Amygdala (tissue), 56 donors: Measurements from ENCODE around the gene CRABP1.
A peak's percentile ranks its signal among the peaks of the same experiment; 100 is the strongest.

ENCODE experiments used
- DNase-seq, 56 donors: peaks; one replicate each; lab custom pipeline; 2025; lab: John Stamatoyannopoulos, UW

The CRABP1 gene

GRCh38 chr15:78340231-78341056 lies at the start of gene CRABP1:
TSS of gene CRABP1 (plus strand) at chr15:78340353. CDS start at chr15:78340429, 76 bp downstream.
- DNase-seq = no peak

- DNase-seq = no peak
Observed at GRCh38 chr15:78291052-78291451, 49.1 kb upstream of the CRABP1 start.

DNA sequence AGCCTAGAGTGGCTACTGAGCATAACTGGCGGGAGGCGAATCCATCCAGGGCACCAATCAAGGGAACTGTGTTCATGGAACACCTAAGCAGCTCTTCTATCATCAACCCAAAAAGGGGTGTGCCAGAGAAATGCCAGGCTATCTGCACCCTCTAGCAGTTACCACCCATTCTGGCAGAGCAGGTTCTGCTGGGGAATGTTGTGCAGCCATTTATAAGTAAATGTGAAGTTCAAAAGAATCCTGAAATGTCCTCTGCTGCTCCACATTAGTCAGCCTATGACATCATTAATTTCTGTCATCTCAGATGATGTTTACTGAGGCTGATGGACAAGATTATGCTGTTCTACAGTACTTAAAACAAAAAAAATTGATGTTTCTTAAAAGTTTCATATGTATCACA lies 48.5 kb upstream of the CRABP1 start:
- no peak for DNase-seq

DNA sequence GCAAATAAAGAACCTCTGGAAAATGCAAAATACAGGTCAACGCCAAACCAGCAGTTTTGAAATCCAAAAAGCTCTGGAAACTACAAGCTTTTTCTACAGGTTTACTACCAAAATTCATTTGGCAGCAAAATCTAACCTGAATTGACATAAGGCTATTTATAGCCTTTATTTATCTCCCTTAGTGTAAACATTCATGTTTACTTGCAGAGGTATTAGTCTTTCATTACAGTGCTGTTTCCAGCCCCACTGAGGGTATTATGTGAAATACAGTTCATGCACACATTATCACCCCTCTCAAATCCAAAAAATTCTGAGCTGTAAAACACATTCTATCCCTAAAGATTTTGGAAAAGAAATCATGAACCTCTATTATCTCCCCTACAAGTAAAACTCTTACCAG lies 47.9 kb upstream of the CRABP1 start:
- DNase-seq = no peak

GRCh38 chr15:78299101-78299930 lies 40.8 kb upstream of the CRABP1 start, which contains the start of gene SKIC8:
TSS of gene SKIC8 (minus strand) at chr15:78299609. CDS start at chr15:78295686, 3,923 bp downstream.
- peak in 55 of 56 donors; percentile 26 to 92 (median 77) for DNase-seq

GRCh38 chr15:78301326-78301725 lies 38.8 kb upstream of the CRABP1 start:
- DNase-seq = no peak

DNA sequence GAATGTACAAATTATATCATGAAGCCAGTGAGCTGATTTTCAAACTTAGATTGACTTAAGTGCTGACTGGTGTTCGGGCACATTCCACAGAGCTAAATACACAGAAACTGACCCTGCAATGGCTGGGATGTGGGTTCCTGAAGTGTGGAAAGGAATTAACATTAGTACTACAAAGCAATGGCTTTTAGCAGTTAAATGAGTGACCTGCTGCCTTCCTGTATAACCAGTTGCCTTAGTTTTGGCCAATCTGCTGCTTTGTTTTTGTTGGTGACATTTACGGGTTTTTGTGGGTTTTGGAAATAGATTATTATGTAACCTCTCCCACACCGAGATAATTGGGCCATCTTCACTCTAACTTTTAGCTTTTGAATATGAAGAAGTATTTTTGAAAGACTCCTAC lies 38.3 kb upstream of the CRABP1 start:
- DNase-seq = no peak

- no peak for DNase-seq
Observed at GRCh38 chr15:78302579-78303312, 37.4 kb upstream of the CRABP1 start.

DNA sequence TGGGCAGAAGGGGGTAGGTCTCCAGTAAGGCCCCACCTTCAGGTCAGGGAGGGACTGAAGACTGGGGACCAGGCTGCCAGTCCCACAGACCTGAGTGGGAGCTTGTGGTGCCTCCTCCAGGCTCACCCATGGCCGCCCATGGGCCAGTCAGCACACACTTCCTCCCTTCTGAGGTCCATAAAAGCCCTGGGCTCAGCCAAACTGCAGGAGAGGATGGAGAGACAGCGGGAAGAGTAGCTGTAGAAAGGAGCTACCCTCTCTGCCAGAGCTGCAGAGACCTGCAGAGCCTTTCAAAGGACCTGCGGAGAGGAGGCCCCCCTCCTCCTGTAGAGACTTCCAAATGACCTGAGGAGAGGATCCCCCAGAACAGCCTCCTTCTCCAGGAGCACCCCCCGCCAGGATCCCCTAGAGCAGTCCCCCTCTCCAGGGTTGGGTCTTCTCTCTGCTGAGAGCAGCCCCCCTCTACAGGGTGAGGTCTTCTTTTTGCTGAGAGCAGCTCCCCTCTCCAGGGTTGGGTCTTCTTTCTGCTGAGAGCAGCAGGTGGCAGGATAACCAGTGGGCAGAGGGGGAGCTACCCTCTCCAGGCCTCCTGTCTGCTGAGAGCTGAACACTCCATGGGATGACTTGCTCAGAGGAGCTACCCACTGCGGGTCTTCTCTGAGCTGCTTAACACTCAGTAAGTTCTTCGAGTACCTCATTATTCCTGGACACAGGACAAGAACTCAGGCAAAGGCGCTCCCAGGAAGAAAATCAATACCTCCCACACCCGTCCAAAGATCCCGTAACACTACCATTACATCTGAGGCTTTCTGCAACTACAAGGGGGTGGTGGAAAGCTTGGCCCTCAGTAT lies 35.7 kb upstream of the CRABP1 start:
- no peak for DNase-seq

GRCh38 chr15:78306176-78306774 lies 33.9 kb upstream of the CRABP1 start:
- no peak for DNase-seq

GRCh38 chr15:78307976-78308375 lies 32.2 kb upstream of the CRABP1 start:
- DNase-seq = no peak

GRCh38 chr15:78308422-78309032 lies 31.6 kb upstream of the CRABP1 start:
- peak in 53 of 56 donors; percentile 4 to 82 (median 40) for DNase-seq

DNA sequence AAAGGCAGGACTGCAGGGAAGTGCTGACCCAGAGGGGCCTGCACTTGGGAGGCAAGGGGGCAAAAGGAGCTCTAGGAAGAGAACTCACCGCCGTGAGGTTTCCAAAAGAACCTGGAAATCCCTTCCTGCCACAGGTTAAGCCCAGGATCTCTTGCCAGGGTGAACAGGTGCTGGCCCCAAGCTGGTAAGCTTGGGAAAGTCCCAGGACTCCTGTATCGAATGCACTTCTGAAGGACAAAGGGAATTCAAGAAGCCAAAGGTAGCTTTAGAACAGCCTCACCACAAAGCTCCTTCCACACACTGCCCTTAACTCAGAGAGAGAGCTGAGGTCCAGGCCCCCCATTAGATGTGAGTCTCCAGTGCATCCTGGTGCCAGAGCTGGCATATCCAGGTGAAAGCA lies 28.9 kb upstream of the CRABP1 start:
- DNase-seq = no peak

DNA sequence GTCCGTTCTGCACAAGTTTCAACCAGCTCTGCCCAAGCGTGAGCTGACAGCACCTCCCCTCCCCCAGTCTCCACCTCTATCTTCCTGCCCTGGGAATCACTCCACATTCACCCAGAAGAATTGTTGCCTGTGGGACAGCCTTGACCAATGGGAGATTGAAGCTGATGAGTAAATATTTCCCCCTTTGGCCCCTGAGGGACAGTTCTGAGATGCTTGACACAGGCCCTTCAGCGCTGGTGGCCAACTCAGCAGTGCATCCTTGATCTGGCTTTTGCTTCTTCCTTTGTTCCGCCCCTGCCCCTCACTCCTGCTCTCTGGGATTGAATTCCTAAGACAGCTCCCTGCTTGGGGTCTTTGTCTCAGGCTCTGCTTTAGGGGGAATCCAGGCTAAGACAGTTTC lies 27.6 kb upstream of the CRABP1 start:
- no peak for DNase-seq

DNA sequence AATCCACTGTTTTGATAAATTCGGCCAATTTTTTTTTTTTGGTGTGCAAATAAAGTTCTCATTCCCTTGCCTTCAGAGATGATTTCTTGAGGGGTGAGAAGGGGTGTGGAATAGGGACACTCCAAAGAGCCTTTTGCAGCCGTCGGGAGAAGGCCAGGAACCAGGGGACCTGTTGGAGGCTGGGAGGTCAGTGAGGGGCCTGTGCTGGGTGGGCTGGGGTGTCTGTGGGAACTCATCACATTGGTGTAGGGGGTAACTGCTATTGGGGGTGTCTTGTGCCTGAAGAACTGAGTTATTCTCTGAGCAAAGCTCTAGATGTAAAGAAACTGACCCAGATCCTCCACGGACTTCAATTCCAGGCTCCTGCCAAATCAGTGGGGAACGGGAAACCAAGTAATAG lies 27.2 kb upstream of the CRABP1 start:
- DNase-seq = no peak

DNA sequence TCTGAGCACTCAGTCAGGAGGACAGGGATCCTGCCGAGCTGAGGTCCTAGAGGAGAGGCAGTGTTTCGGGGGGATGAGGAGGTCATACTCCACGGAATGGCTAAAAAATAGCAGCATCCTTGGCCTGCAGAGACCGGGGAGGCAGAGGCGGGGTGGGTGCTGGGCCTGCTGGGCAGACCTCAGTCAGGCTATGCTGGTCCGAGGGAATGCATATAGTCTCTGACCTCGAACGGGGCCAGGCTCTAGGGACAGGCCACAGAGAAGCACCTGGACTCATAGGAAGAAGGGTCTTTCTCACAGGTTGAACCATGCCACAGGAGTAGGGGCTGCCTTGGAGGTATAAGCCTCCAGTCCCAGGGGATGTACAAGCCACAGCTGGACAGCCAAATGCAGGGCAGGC lies 26.8 kb upstream of the CRABP1 start:
- no peak for DNase-seq

- no peak for DNase-seq
Observed at GRCh38 chr15:78314181-78314581, 26.0 kb upstream of the CRABP1 start.

GRCh38 chr15:78315686-78316282 lies 24.4 kb upstream of the CRABP1 start:
- peak in 6 of 56 donors; percentile 10 to 31 (median 18) for DNase-seq
